Muscle layer of colon (tissue), 2 donors: ENCODE data around the gene SLC4A1AP.

Experiments used
- H3K27ac ChIP-seq: one replicate; pipeline ENCODE4 v1.7.0; 2013; ENCODE audit warnings: low read depth, mild to moderate bottlenecking, low read length, moderate library complexity
- H3K27me3 ChIP-seq, 2 donors: one replicate each; pipeline ENCODE4 v1.7.0; 2013; ENCODE audit warnings: low read length in 2 of 2, mild to moderate bottlenecking in 2 of 2; ENCODE audit not compliant: insufficient read depth in 2 of 2, control insufficient read depth in 1 of 2
- H3K36me3 ChIP-seq: one replicate; pipeline ENCODE4 v1.7.0; 2013; ENCODE audit warnings: mild to moderate bottlenecking, low read length; ENCODE audit not compliant: insufficient read depth
- H3K4me1 ChIP-seq: one replicate; pipeline ENCODE4 v1.7.0; 2013; ENCODE audit warnings: mild to moderate bottlenecking, low read length; ENCODE audit not compliant: insufficient read depth
- H3K4me3 ChIP-seq, 2 donors: one replicate each; pipeline ENCODE4 v1.7.0; 2013; ENCODE audit warnings: low read length in 2 of 2, low read depth in 1 of 2, mild to moderate bottlenecking in 1 of 2, moderate library complexity in 1 of 2
- H3K9ac ChIP-seq: one replicate; pipeline ENCODE4 v1.7.0; 2013; ENCODE audit warnings: low read length
- H3K9me3 ChIP-seq: one replicate; pipeline ENCODE4 v1.7.0; 2013; ENCODE audit warnings: mild to moderate bottlenecking, low read length
- donor health status: abdominal sarcoma.
- donor health status: Adenocarcinoma of cecum.

Gene SLC4A1AP

DNA sequence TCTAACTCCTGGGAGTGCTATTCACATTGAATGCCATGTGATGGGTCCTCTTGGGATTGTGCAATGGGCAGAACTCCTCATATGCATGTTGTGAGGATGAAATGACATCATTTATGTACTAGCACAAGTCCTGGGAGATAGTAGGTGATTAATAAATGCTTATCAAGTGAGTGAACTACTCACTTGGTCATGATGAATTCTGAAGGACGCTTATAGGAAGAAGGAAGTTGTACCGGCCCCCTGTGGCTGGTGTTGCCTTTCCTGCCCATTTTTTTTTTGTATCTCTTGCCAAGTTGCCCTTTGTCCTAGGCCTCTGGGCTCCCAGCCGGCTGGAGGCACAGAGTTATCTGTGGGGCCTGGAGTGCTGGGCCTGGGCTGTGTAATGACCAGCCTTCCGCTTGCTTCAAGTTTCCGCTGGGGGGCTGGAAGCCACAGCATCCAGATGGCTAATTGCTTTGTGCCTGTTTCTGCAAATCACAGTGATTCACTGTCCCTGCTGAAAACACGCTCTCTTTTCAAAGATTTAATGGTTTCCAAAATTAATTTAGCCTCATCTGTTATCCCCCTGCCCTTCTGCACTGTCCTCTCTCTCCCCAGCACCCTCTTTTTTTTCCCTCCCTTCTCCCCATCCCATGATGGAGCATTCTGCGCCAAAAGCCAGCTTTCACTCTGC, 74.1 kb downstream of the SLC4A1AP start:
- Histone ChIP-seq H3K36me3 (no peaks in the 10 kb centered on the region), H3K27ac (no peak overlapping the region), H3K9me3 (no peaks in the 10 kb centered on the region), H3K4me1 (peaks cover 10% of the 10 kb centered on the region), H3K4me3 (no peak overlapping the region), H3K27me3 (no peaks in the 10 kb centered on the region), H3K9ac (no peak overlapping the region)

DNA sequence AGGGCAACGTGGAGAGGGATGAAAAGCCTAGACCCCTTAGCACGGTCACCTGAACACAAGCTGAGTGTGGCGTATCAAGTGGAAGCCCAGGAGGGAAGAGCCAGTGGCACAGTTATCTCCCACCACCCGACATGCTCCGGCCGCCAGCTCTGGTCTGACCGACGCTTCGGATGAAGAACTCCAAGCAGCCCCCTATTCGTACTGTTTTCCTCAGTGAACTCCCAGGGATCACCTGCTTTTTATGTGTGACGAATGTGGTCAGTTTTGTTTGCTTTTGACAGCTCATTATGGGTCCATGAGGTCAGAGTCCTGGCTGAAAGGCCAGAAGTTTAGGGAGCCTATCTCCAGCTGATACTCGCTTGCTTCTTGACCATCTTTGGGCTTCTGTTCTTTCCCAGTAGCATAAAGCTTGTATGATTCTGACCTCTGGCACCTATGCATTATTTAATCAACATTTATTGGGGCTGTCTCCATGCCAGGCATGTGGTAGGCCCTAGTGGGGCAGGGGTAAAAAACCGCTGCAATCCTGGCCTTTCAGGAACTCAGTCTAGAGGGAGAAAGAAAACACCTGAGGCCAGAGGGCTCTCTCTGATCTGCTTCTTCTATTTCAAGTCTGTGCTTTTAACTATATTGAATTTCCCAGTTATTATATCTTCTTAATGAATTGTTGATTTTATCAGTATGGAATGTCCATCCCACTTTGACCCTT, 74.8 kb downstream of the SLC4A1AP start:
- no peaks in the 10 kb centered on the region for H3K27me3 ChIP-seq
- H3K4me1 ChIP-seq = peaks cover 10% of the 10 kb centered on the region
- H3K9ac ChIP-seq = no peak overlapping the region
- no peaks in the 10 kb centered on the region for H3K9me3 ChIP-seq
- no peak overlapping the region for H3K4me3 ChIP-seq
- H3K27ac ChIP-seq = no peak overlapping the region
- H3K36me3 ChIP-seq = no peaks in the 10 kb centered on the region

DNA sequence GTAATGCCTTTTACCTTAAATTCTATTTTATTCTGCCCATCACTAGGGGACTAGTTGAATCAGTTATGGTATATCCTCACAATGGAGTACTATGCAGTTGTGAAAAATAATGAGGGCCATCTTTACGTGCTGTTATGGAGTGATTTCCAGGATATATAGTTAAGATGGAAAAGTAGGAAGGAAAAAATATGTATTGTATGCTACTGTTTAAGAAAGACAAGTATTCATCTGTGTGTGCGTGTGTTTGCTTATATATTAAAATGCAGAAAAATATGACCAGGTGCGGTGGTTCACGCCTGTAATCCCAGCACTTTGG, 75.3 kb downstream of the SLC4A1AP start:
- Histone ChIP-seq H3K4me3 (no peak overlapping the region), H3K9ac (no peak overlapping the region), H3K27ac (no peak overlapping the region), H3K9me3 (no peaks in the 10 kb centered on the region), H3K36me3 (no peaks in the 10 kb centered on the region), H3K27me3 (no peaks in the 10 kb centered on the region), H3K4me1 (peaks cover 10% of the 10 kb centered on the region)

DNA sequence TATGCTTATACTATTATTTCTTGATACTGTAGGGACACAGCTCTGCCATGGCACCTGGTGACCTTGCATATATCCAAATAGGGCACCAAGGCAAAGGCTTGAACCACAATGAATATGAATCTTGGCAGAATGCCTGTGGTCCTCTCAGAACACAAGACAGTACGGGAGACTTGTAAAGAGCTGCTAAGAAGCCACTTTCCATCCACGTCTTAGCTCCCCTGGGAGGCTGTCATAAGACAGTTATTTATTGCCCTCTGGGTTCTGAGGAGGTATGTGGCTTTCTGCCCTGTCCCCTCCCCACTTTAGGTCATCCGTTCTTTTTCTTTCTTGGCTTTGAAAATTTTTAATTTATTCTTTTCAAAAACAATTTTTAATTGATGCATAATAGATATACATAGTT, 78.0 kb downstream of the SLC4A1AP start:
- Histone ChIP-seq H3K27ac (no peak overlapping the region), H3K9me3 (no peaks in the 10 kb centered on the region), H3K4me3 (no peak overlapping the region), H3K27me3 (no peaks in the 10 kb centered on the region), H3K36me3 (no peaks in the 10 kb centered on the region), H3K9ac (no peak overlapping the region), H3K4me1 (no peaks in the 10 kb centered on the region)

DNA sequence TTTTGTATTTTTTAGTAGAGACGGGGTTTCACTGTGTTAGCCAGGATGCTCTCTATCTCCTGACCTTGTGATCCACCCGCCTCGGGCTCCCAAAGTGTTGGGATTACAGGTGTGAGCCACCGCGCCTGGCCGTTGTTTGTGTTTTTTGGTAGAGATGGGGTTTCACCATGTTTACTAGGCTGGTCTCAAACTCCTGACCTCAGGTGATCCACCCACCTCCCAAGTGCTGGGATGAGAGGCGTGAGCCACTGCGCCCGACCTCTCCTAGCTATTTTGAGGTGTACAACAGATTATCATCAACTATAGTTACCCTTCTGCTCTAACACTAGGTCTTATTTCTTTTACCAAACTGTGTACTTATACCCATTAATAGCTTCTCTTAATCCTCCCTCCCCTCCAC, 78.9 kb downstream of the SLC4A1AP start:
- Histone ChIP-seq H3K9me3 (no peaks in the 10 kb centered on the region), H3K27ac (no peak overlapping the region), H3K4me3 (no peak overlapping the region), H3K9ac (no peak overlapping the region), H3K4me1 (no peaks in the 10 kb centered on the region), H3K27me3 (no peaks in the 10 kb centered on the region), H3K36me3 (no peaks in the 10 kb centered on the region)
